Gastroesophageal sphincter (tissue), 4 donors: ENCODE data around the gene MFAP3. TPM values are rescaled to one million over a fixed set of nuclear protein-coding genes. Genes with fewer than 3 reads are reported as not detected.

ENCODE experiments used
- ATAC-seq: fragments of 150-250 bp; one replicate; pipeline ENCODE4 v1.9.1; 2016; ENCODE audit warnings: mild to moderate bottlenecking, moderate library complexity
- H3K27ac ChIP-seq, 4 donors: fragments of 200-600 bp; sonication (generic) in 3 of 4; 1 replicate in 3 of 4; 2 replicates in 1 of 4; pipeline ENCODE4 v1.5.1; 2016 to 2019
- H3K27me3 ChIP-seq: fragments of 200-600 bp; sonication (generic); one replicate; pipeline ENCODE4 v1.5.1; 2019
- H3K36me3 ChIP-seq, 2 donors: fragments of 200-600 bp; sonication (generic); one replicate each; pipeline ENCODE4 v1.5.1; 2019; ENCODE audit warnings: control low read depth in 1 of 2
- H3K4me1 ChIP-seq, 3 donors: fragments of 200-600 bp; sonication (generic); 1 replicate in 2 of 3; 2 replicates in 1 of 3; pipeline ENCODE4 v1.5.1; 2016 to 2019; ENCODE audit warnings: control low read depth in 2 of 3
- H3K4me3 ChIP-seq, 2 donors: fragments of 200-600 bp; sonication (generic); one replicate each; pipeline ENCODE4 v1.5.1; 2019; ENCODE audit warnings: mild to moderate bottlenecking in 1 of 2, moderate library complexity in 1 of 2
- H3K9me3 ChIP-seq, 3 donors: fragments of 200-600 bp; sonication (generic); one replicate each; pipeline ENCODE4 v1.5.1; 2017 to 2019; ENCODE audit warnings: control low read depth in 2 of 3
- CTCF ChIP-seq, 4 experiments: fragments of 200-600 bp in 2 of 4; fragments of 450-650 bp in 2 of 4; sonication (generic) in 1 of 4; IDR thresholded peaks; one replicate each; pipeline ENCODE4 v1.5.1; 2017 to 2019; ENCODE audit warnings: antibody characterized with exemption in 4 of 4, mild to moderate bottlenecking in 2 of 4, moderate library complexity in 2 of 4
- EP300 ChIP-seq: sonication (generic); formaldehyde crosslinking; IDR thresholded peaks from one replicate; pipeline ENCODE4 v1.6.1; 2017; ENCODE audit warnings: antibody characterized with exemption, mild to moderate bottlenecking
- POLR2A ChIP-seq, 2 donors: fragments of 450-650 bp; IDR thresholded peaks; one replicate each; pipeline ENCODE4 v1.6.1; 2017; ENCODE audit warnings: antibody characterized with exemption in 2 of 2, mild to moderate bottlenecking in 2 of 2, moderate library complexity in 1 of 2
- POLR2AphosphoS5 ChIP-seq: sonication (generic); formaldehyde crosslinking; IDR thresholded peaks from one replicate; pipeline ENCODE4 v1.6.1; 2017; ENCODE audit warnings: antibody characterized with exemption
- WGBS, 2 donors: methylation state at CpG; one replicate each; pipeline ENCODE4 v1.1.5; 2018; ENCODE audit warnings: low coverage in 1 of 2; 5-methylcytosine and 5-hydroxymethylcytosine counted together
- total RNA-seq, 4 donors: library from RNA; depleted of rRNA; stranded (reverse); fragments of >200 nt; gene quantifications; one replicate each; pipeline ENCODE4 v1.1.0, GENCODE V29; 2016

The MFAP3 gene
- total RNA-seq, 4 donors from 2014 or later: 25.7 to 36.9 (median 27.0) TPM

GRCh38 chr5:154086641-154087040 is 47.9 kb downstream of the MFAP3 start:
- Histone ChIP-seq H3K4me1 (peaks cover 0 to 7% (median 2%) of the 10 kb centered on the region in 3 donors), H3K9me3 (no peaks in the 10 kb centered on the region), H3K27me3 (no peaks in the 10 kb centered on the region), H3K27ac (no peak overlapping the region), H3K36me3 (no peaks in the 10 kb centered on the region), H3K4me3 (no peak overlapping the region)
- 40% methylated on average over 4 of the region's 4 CpGs for WGBS, 2 donors
- no peak for TF ChIP-seq CTCF (IDR thresholded peaks at IDR 0.05)
- TF ChIP-seq POLR2AphosphoS5: no peak
- TF ChIP-seq POLR2A (IDR thresholded peaks at IDR 0.05): no peak
- no peak for TF ChIP-seq EP300
- no peak for ATAC-seq

GRCh38 chr5:154087260-154087659 is 48.5 kb downstream of the MFAP3 start:
- 30 to 54% methylated on average over 2 of the region's 2 CpGs for WGBS, 2 donors
- H3K36me3 ChIP-seq: no peaks in the 10 kb centered on the region
- ATAC-seq: no peak
- no peaks in the 10 kb centered on the region for H3K9me3 ChIP-seq
- TF ChIP-seq POLR2AphosphoS5 (no peak), EP300 (no peak), POLR2A (IDR thresholded peaks at IDR 0.05) (no peak), CTCF (IDR thresholded peaks at IDR 0.05) (no peak)
- no peak overlapping the region for H3K27ac ChIP-seq
- no peak overlapping the region for H3K4me3 ChIP-seq
- peaks cover 0 to 13% (median 9%) of the 10 kb centered on the region in 3 donors for H3K4me1 ChIP-seq
- H3K27me3 ChIP-seq: no peaks in the 10 kb centered on the region

- Histone ChIP-seq H3K36me3 (no peaks in the 10 kb centered on the region), H3K9me3 (no peaks in the 10 kb centered on the region), H3K27me3 (no peaks in the 10 kb centered on the region), H3K4me3 (no peak overlapping the region), H3K4me1 (peaks cover 2 to 19% (median 10%) of the 10 kb centered on the region in 3 donors), H3K27ac (no peak overlapping the region)
- 94% methylated on average over 5 of the region's 5 CpGs for WGBS, 2 donors
- no peak for TF ChIP-seq CTCF (IDR thresholded peaks at IDR 0.05)
- no peak for TF ChIP-seq POLR2AphosphoS5
- no peak for TF ChIP-seq POLR2A (IDR thresholded peaks at IDR 0.05)
- no peak for TF ChIP-seq EP300
- ATAC-seq: no peak
Observed at GRCh38 chr5:154088801-154089200, 50.0 kb downstream of the MFAP3 start.

- Histone ChIP-seq H3K36me3 (no peaks in the 10 kb centered on the region), H3K4me3 (no peak overlapping the region), H3K27me3 (no peaks in the 10 kb centered on the region), H3K4me1 (peaks cover 2 to 19% (median 10%) of the 10 kb centered on the region in 3 donors), H3K27ac (no peak overlapping the region), H3K9me3 (no peaks in the 10 kb centered on the region)
- 88 to 90% methylated on average over 3 to 6 of the region's 6 CpGs for WGBS, 2 donors
- TF ChIP-seq EP300 (no peak), POLR2A (IDR thresholded peaks at IDR 0.05) (no peak), POLR2AphosphoS5 (no peak), CTCF (IDR thresholded peaks at IDR 0.05) (no peak)
- ATAC-seq: no peak
Observed at GRCh38 chr5:154090656-154091055, 51.9 kb downstream of the MFAP3 start.

- 50 to 52% methylated on average over 5 of the region's 5 CpGs for WGBS, 2 donors
- Histone ChIP-seq H3K27me3 (no peaks in the 10 kb centered on the region), H3K36me3 (no peaks in the 10 kb centered on the region), H3K4me1 (peaks cover 2 to 19% (median 10%) of the 10 kb centered on the region in 3 donors), H3K27ac (no peak overlapping the region), H3K4me3 (no peak overlapping the region), H3K9me3 (no peaks in the 10 kb centered on the region)
- no peak for ATAC-seq
- no peak for TF ChIP-seq CTCF (IDR thresholded peaks at IDR 0.05)
- TF ChIP-seq POLR2AphosphoS5: no peak
- TF ChIP-seq POLR2A (IDR thresholded peaks at IDR 0.05): no peak
- no peak for TF ChIP-seq EP300
Observed at GRCh38 chr5:154092356-154093141, 53.8 kb downstream of the MFAP3 start.
